GM18526 (cell line): ENCODE measurements around the gene FAM200C.
A peak's percentile ranks its signal among the peaks of the same experiment; 100 is the strongest.

Experiments used
- POLR2A ChIP-seq: IDR thresholded peaks from 3 replicates; pipeline ENCODE4 v1.6.1; 2011; ENCODE audit not compliant: insufficient read length; ENCODE audit errors: extremely low read depth

Gene FAM200C

GRCh38 chr5:160432196-160432595 lies 32.3 kb upstream of the FAM200C start:
- TF ChIP-seq POLR2A: no peak

GRCh38 chr5:160427607-160428006 lies 27.8 kb upstream of the FAM200C start:
- TF ChIP-seq POLR2A: no peak

GRCh38 chr5:160423099-160423498 lies 23.2 kb upstream of the FAM200C start:
- TF ChIP-seq POLR2A: no peak

GRCh38 chr5:160421625-160422258 lies 21.9 kb upstream of the FAM200C start, which contains the start of gene PTTG1:
Gene PTTG1 (plus strand): TSS chr5:160421855. CDS start chr5:160422313, 458 bp downstream.
- peak; percentile 93 for TF ChIP-seq POLR2A

GRCh38 chr5:160420331-160420610 lies 20.4 kb upstream of the FAM200C start:
- no peak for TF ChIP-seq POLR2A

- no peak for TF ChIP-seq POLR2A
These were observed 19.8 kb upstream of the FAM200C start for GRCh38 chr5:160419458-160420330.

GRCh38 chr5:160418561-160419457 lies 19.0 kb upstream of the FAM200C start, which contains the start of gene SLU7:
Gene SLU7 (minus strand): TSS chr5:160419081. CDS start chr5:160415294, 3,787 bp downstream.
- TF ChIP-seq POLR2A: peak; percentile 55

- TF ChIP-seq POLR2A: no peak
These were observed 1.0 kb downstream of the FAM200C start for GRCh38 chr5:160398806-160399205.

- no peak for TF ChIP-seq POLR2A
These were observed 2.4 kb downstream of the FAM200C start for GRCh38 chr5:160397492-160397891.

GRCh38 chr5:160395111-160395510 lies 4.7 kb downstream of the FAM200C start:
- TF ChIP-seq POLR2A: no peak

GRCh38 chr5:160390787-160391696 lies 8.8 kb downstream of the FAM200C start:
- TF ChIP-seq POLR2A: no peak

GRCh38 chr5:160387445-160387844 lies 12.4 kb downstream of the FAM200C start:
- TF ChIP-seq POLR2A: no peak

- TF ChIP-seq POLR2A: no peak
These were observed 14.4 kb downstream of the FAM200C start for GRCh38 chr5:160385496-160385895.

GRCh38 chr5:160384681-160385080 lies 15.2 kb downstream of the FAM200C start:
- no peak for TF ChIP-seq POLR2A
